WTC11 (cell line): Measurements from ENCODE around the gene TEX13C. TPM values are rescaled to one million over a fixed set of nuclear protein-coding genes. Genes with fewer than 3 reads are reported as not detected.

Experiments used
- ATAC-seq: fragments of 200-7000 bp; cut with Tn5 transposase; 2 replicates; pipeline ENCODE4 v1.10.0; 2021; ENCODE audit warnings: mild to moderate bottlenecking, moderate library complexity
- CTCF ChIA-PET: fragments of 300-600 bp; sonication (Branson Sonifier 250); formaldehyde crosslinking; loops from one replicate; lab custom pipeline; 2021; ENCODE audit warnings: antibody characterized with exemption; lab: Charles Lee
- POLR2A ChIA-PET: fragments of 350-600 bp; sonication (Branson Sonifier 250); formaldehyde crosslinking; loops from one replicate; lab custom pipeline; 2021; ENCODE audit warnings: antibody characterized with exemption; lab: Charles Lee
- DNase-seq: peaks from one replicate; pipeline ENCODE4 v3.0.0; 2021; ENCODE audit warnings: low spot score
- H3K27ac Mint-ChIP-seq: 2 replicates; pipeline ENCODE4 v1.8.0; 2021; ENCODE audit warnings: mixed read lengths
- H3K27me3 Mint-ChIP-seq: 2 replicates; pipeline ENCODE4 v1.8.0; 2021; ENCODE audit warnings: low read depth, mild to moderate bottlenecking, moderate library complexity, mixed read lengths
- H3K36me3 Mint-ChIP-seq: 2 replicates; pipeline ENCODE4 v1.8.0; 2021; ENCODE audit warnings: mixed read lengths
- H3K4me1 Mint-ChIP-seq: 2 replicates; pipeline ENCODE4 v1.8.0; 2022; ENCODE audit warnings: mixed read lengths
- H3K4me3 Mint-ChIP-seq: 2 replicates; pipeline ENCODE4 v1.8.0; 2021; ENCODE audit warnings: mild to moderate bottlenecking, moderate library complexity, mixed read lengths
- H3K9me3 Mint-ChIP-seq: 2 replicates; pipeline ENCODE4 v1.8.0; 2021; ENCODE audit warnings: mixed read lengths
- ATF2 ChIP-seq: sonication (generic); formaldehyde crosslinking; IDR thresholded peaks from 2 replicates; pipeline ENCODE4 v1.8.1; 2022; ENCODE audit warnings: low read depth, missing genetic modification reagents, borderline replicate concordance
- EMX1 ChIP-seq: fragments of 250-450 bp; sonication (Bioruptor Pico); IDR thresholded peaks from 2 replicates; pipeline ENCODE4 v1.8.0; 2021; ENCODE audit warnings: mild to moderate bottlenecking
- ESRRA ChIP-seq: sonication (generic); formaldehyde crosslinking; IDR thresholded peaks from 2 replicates; pipeline ENCODE4 v1.8.1; 2022; ENCODE audit warnings: mild to moderate bottlenecking, missing genetic modification reagents, borderline replicate concordance
- ETV6 ChIP-seq: sonication (generic); formaldehyde crosslinking; IDR thresholded peaks from 2 replicates; pipeline ENCODE4 v1.8.1; 2022; ENCODE audit warnings: mild to moderate bottlenecking, missing genetic modification reagents
- JUN ChIP-seq: sonication (generic); formaldehyde crosslinking; IDR thresholded peaks from 2 replicates; pipeline ENCODE4 v1.8.0; 2023; ENCODE audit warnings: mild to moderate bottlenecking, missing genetic modification reagents
- MXD4 ChIP-seq: fragments of 250-450 bp; sonication (Bioruptor Pico); IDR thresholded peaks from 2 replicates; pipeline ENCODE4 v1.8.0; 2021; ENCODE audit warnings: mild to moderate bottlenecking, moderate library complexity, borderline replicate concordance
- NR2C2 ChIP-seq: sonication (generic); formaldehyde crosslinking; IDR thresholded peaks from 2 replicates; pipeline ENCODE4 v1.8.0; 2022; ENCODE audit warnings: mild to moderate bottlenecking, missing genetic modification reagents
- PRRX2 ChIP-seq: fragments of 250-450 bp; sonication (Bioruptor Pico); IDR thresholded peaks from 2 replicates; pipeline ENCODE4 v1.8.0; 2021; ENCODE audit warnings: mild to moderate bottlenecking
- SMAD4 ChIP-seq: sonication (generic); formaldehyde crosslinking; IDR thresholded peaks from 2 replicates; pipeline ENCODE4 v1.8.0; 2022; ENCODE audit warnings: mild to moderate bottlenecking, missing genetic modification reagents
- TEAD1 ChIP-seq: sonication (generic); formaldehyde crosslinking; IDR thresholded peaks from 2 replicates; pipeline ENCODE4 v1.8.0; 2022; ENCODE audit warnings: mild to moderate bottlenecking, missing genetic modification reagents
- ZBTB43 ChIP-seq: sonication (generic); formaldehyde crosslinking; IDR thresholded peaks from 2 replicates; pipeline ENCODE4 v1.8.1; 2023; ENCODE audit warnings: mild to moderate bottlenecking, missing genetic modification reagents
- ZNF317 ChIP-seq: sonication (generic); formaldehyde crosslinking; IDR thresholded peaks from 2 replicates; pipeline ENCODE4 v1.8.1; 2023; ENCODE audit warnings: low read depth, mild to moderate bottlenecking, moderate library complexity, missing genetic modification reagents, borderline replicate concordance
- ZNF425 ChIP-seq: fragments of 250-450 bp; sonication (Bioruptor Pico); conservative IDR thresholded peaks from 2 replicates; pipeline ENCODE4 v1.9.0; 2021; ENCODE audit warnings: mild to moderate bottlenecking
- ZNF532 ChIP-seq: fragments of 250-450 bp; sonication (Bioruptor Pico); IDR thresholded peaks from 2 replicates; pipeline ENCODE4 v1.9.0; 2021; ENCODE audit warnings: mild to moderate bottlenecking, borderline replicate concordance
- ZNF671 ChIP-seq: fragments of 250-450 bp; sonication (Bioruptor Pico); IDR thresholded peaks from 2 replicates; pipeline ENCODE4 v1.8.0; 2021; ENCODE audit warnings: mild to moderate bottlenecking
- ZSCAN18 ChIP-seq: fragments of 250-450 bp; sonication (Bioruptor Pico); IDR thresholded peaks from 2 replicates; pipeline ENCODE4 v2.1.2; 2022; ENCODE audit warnings: mild to moderate bottlenecking, moderate library complexity
- total RNA-seq: library from RNA; stranded (reverse); gene quantifications from 3 replicates; pipeline ENCODE4 v1.2.3, GENCODE V29; 2021
- TF ChIP-seq, protein P1 (sequence below): sonication (generic); formaldehyde crosslinking; conservative IDR thresholded peaks from 2 replicates; pipeline ENCODE4 v1.8.1; 2022; ENCODE audit warnings: mild to moderate bottlenecking, missing genetic modification reagents
- TF ChIP-seq, protein P2 (sequence below): fragments of 250-450 bp; sonication (Bioruptor Pico); IDR thresholded peaks from 2 replicates; pipeline ENCODE4 v1.8.0; 2021; ENCODE audit warnings: mild to moderate bottlenecking
- TF ChIP-seq, protein P3 (sequence below): sonication (generic); formaldehyde crosslinking; conservative IDR thresholded peaks from 2 replicates; pipeline ENCODE4 v1.8.1; 2023; ENCODE audit warnings: mild to moderate bottlenecking, low read depth, missing genetic modification reagents, moderate library complexity

Gene TEX13C
- total RNA-seq, 1 experiment from 2014 or later = 0.26 TPM

DNA sequence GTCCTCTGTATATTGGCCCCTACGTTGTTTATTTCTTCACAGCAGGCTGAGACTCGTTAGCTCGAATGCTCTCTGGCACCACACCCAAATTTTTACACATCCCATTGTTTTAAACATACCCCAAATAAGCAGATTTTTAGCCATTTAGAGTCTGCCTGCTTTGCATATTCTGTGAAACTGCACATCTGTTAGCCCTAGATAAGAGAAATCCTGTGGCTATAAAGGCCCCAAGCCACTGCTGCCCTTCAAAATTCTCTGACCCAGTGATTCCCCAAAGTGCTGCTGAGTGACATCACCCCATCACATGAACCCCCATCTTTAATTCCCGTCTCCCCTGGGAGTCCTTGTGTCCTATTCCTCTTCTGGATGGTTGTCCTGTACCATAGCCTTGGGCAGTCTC is 20.8 kb downstream of the TEX13C start:
- POLR2A ChIA-PET = no interaction called here
- Mint-ChIP-seq H3K9me3 (peaks cover 41% of the 10 kb centered on the region), H3K36me3 (peaks cover 16% of the 10 kb centered on the region), H3K4me1 (no peaks in the 10 kb centered on the region), H3K27me3 (no peaks in the 10 kb centered on the region), H3K27ac (no peak overlapping the region), H3K4me3 (no peak overlapping the region)
- no peak for ATAC-seq
- CTCF ChIA-PET = no interaction called here
- no peak for TF ChIP-seq PRRX2
- TF ChIP-seq ZBTB43 (CRISPR knock-in tag) = no peak
- TF ChIP-seq MXD4 (CRISPR knock-in tag) = no peak
- TF ChIP-seq SMAD4 = no peak
- TF ChIP-seq, protein P1, sequence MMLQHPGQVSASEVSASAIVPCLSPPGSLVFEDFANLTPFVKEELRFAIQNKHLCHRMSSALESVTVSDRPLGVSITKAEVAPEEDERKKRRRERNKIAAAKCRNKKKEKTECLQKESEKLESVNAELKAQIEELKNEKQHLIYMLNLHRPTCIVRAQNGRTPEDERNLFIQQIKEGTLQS (CRISPR knock-in tag) = no peak
- TF ChIP-seq, protein P2, sequence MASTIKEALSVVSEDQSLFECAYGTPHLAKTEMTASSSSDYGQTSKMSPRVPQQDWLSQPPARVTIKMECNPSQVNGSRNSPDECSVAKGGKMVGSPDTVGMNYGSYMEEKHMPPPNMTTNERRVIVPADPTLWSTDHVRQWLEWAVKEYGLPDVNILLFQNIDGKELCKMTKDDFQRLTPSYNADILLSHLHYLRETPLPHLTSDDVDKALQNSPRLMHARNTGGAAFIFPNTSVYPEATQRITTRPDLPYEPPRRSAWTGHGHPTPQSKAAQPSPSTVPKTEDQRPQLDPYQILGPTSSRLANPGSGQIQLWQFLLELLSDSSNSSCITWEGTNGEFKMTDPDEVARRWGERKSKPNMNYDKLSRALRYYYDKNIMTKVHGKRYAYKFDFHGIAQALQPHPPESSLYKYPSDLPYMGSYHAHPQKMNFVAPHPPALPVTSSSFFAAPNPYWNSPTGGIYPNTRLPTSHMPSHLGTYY (CRISPR knock-in tag) = no peak
- TF ChIP-seq JUN = no peak
- TF ChIP-seq ZNF671 (CRISPR knock-in tag) = no peak
- no peak for TF ChIP-seq ATF2
- TF ChIP-seq EMX1 (CRISPR knock-in tag) = no peak
- TF ChIP-seq NR2C2 (CRISPR knock-in tag) = no peak
- no peak for TF ChIP-seq ESRRA (CRISPR knock-in tag)
- DNase-seq = no peak

DNA sequence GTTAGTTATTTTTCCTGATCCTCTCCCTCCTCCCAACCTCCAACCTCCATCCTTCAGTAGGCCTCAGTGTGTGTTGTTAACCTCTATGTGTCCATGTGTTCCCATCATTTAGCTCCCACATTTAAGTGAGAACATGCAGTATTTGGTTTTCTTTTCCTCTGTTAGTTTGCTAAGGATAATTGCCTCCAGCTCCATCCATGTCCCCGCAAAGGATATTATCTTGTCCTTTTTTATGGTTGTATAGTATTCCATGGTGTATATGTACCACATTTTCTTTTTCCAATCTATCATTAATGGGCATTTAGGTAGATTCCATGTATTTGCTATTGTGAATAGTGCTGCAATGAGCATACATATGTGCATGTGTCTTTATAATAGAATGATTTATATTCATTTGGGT is 54.5 kb downstream of the TEX13C start:
- Mint-ChIP-seq H3K36me3 (peaks cover 6% of the 10 kb centered on the region), H3K4me1 (peaks cover 11% of the 10 kb centered on the region), H3K27me3 (peaks cover 27% of the 10 kb centered on the region), H3K9me3 (peaks cover 17% of the 10 kb centered on the region), H3K27ac (no peak overlapping the region), H3K4me3 (no peak overlapping the region)
- DNase-seq (no peak), ATAC-seq (no peak)
- POLR2A ChIA-PET = no interaction called here
- CTCF ChIA-PET = no interaction called here
- no peak for TF ChIP-seq TEAD1 (CRISPR knock-in tag)
- no peak for TF ChIP-seq ZNF425 (CRISPR knock-in tag)
- TF ChIP-seq ZSCAN18 (CRISPR knock-in tag) = no peak
- TF ChIP-seq ESRRA (CRISPR knock-in tag) = no peak
- TF ChIP-seq ZNF532 (CRISPR knock-in tag) = no peak
- TF ChIP-seq ZNF317 (CRISPR knock-in tag) = no peak
- TF ChIP-seq ETV6 = no peak
- TF ChIP-seq, protein P3, sequence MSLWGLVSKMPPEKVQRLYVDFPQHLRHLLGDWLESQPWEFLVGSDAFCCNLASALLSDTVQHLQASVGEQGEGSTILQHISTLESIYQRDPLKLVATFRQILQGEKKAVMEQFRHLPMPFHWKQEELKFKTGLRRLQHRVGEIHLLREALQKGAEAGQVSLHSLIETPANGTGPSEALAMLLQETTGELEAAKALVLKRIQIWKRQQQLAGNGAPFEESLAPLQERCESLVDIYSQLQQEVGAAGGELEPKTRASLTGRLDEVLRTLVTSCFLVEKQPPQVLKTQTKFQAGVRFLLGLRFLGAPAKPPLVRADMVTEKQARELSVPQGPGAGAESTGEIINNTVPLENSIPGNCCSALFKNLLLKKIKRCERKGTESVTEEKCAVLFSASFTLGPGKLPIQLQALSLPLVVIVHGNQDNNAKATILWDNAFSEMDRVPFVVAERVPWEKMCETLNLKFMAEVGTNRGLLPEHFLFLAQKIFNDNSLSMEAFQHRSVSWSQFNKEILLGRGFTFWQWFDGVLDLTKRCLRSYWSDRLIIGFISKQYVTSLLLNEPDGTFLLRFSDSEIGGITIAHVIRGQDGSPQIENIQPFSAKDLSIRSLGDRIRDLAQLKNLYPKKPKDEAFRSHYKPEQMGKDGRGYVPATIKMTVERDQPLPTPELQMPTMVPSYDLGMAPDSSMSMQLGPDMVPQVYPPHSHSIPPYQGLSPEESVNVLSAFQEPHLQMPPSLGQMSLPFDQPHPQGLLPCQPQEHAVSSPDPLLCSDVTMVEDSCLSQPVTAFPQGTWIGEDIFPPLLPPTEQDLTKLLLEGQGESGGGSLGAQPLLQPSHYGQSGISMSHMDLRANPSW (CRISPR knock-in tag) = no peak
- no peak for TF ChIP-seq ZBTB43 (CRISPR knock-in tag)
- no peak for TF ChIP-seq SMAD4
